Nephron (organoid): ENCODE measurements around the gene KIF26B.

Experiments
- H3K27ac Mint-ChIP-seq, 3 experiments: 2 replicates each; pipeline ENCODE4 v1.8.0; 2020; ENCODE audit warnings: mixed read lengths in 3 of 3, mild to moderate bottlenecking in 2 of 3, moderate library complexity in 1 of 3
- H3K27me3 Mint-ChIP-seq: 2 replicates; pipeline ENCODE4 v1.8.0; 2021; ENCODE audit warnings: low read depth, mild to moderate bottlenecking, moderate library complexity, mixed read lengths
- H3K36me3 Mint-ChIP-seq: 2 replicates; pipeline ENCODE4 v1.8.0; 2020; ENCODE audit warnings: low read depth, mixed read lengths
- H3K4me1 Mint-ChIP-seq: 2 replicates; pipeline ENCODE4 v1.8.0; 2020; ENCODE audit warnings: mixed read lengths
- H3K4me3 Mint-ChIP-seq, 3 experiments: 2 replicates each; pipeline ENCODE4 v1.8.0; 2020; ENCODE audit warnings: mild to moderate bottlenecking in 3 of 3, mixed read lengths in 3 of 3, moderate library complexity in 2 of 3
- H3K9me3 Mint-ChIP-seq: 2 replicates; pipeline ENCODE4 v1.8.0; 2020; ENCODE audit warnings: mixed read lengths
- CTCF ChIP-seq, 3 experiments: fragments of 200-600 bp; sonication (generic); IDR thresholded peaks; one replicate each; pipeline ENCODE4 v1.5.0; 2021; ENCODE audit warnings: antibody characterized with exemption in 3 of 3; ENCODE audit not compliant: unreplicated experiment in 3 of 3

KIF26B gene

GRCh38 chr1:245500546-245500945 is 345.8 kb downstream of the KIF26B start:
- peaks cover 9% of the 10 kb centered on the region for H3K36me3 Mint-ChIP-seq
- TF ChIP-seq CTCF (IDR thresholded peaks at IDR 0.05; ENCODE audit: unreplicated experiment in 3 of 3), result no peak
- H3K4me1 Mint-ChIP-seq, result no peaks in the 10 kb centered on the region
- no peak overlapping the region for H3K27ac Mint-ChIP-seq
- no peak overlapping the region for H3K4me3 Mint-ChIP-seq
- peaks cover 15% of the 10 kb centered on the region for H3K9me3 Mint-ChIP-seq
- peaks cover 3% of the 10 kb centered on the region for H3K27me3 Mint-ChIP-seq

- Mint-ChIP-seq H3K36me3 (no peaks in the 10 kb centered on the region), H3K27me3 (peaks cover 3% of the 10 kb centered on the region), H3K9me3 (peaks cover 6% of the 10 kb centered on the region), H3K4me3 (no peak overlapping the region), H3K4me1 (no peaks in the 10 kb centered on the region), H3K27ac (no peak overlapping the region)
- no peak for TF ChIP-seq CTCF (IDR thresholded peaks at IDR 0.05; ENCODE audit: unreplicated experiment in 3 of 3)
Observed at GRCh38 chr1:245501633-245502032, 346.8 kb downstream of the KIF26B start.

- H3K27ac Mint-ChIP-seq, result no peak overlapping the region
- no peaks in the 10 kb centered on the region for H3K9me3 Mint-ChIP-seq
- no peaks in the 10 kb centered on the region for H3K4me1 Mint-ChIP-seq
- H3K27me3 Mint-ChIP-seq, result no peaks in the 10 kb centered on the region
- no peak for TF ChIP-seq CTCF (IDR thresholded peaks at IDR 0.05; ENCODE audit: unreplicated experiment in 3 of 3)
- H3K4me3 Mint-ChIP-seq, result no peak overlapping the region
- peaks cover 4% of the 10 kb centered on the region for H3K36me3 Mint-ChIP-seq
Observed at GRCh38 chr1:245503548-245503947, 348.8 kb downstream of the KIF26B start.

GRCh38 chr1:245510144-245510543 is 355.4 kb downstream of the KIF26B start:
- H3K9me3 Mint-ChIP-seq, result no peaks in the 10 kb centered on the region
- H3K36me3 Mint-ChIP-seq, result peaks cover 4% of the 10 kb centered on the region
- no peak overlapping the region for H3K4me3 Mint-ChIP-seq
- TF ChIP-seq CTCF (IDR thresholded peaks at IDR 0.05; ENCODE audit: unreplicated experiment in 3 of 3), result no peak
- H3K27ac Mint-ChIP-seq, result no peak overlapping the region
- peaks cover 2% of the 10 kb centered on the region for H3K27me3 Mint-ChIP-seq
- peaks cover 43% of the 10 kb centered on the region for H3K4me1 Mint-ChIP-seq

GRCh38 chr1:245512181-245512888 is 357.6 kb downstream of the KIF26B start:
- Mint-ChIP-seq H3K9me3 (no peaks in the 10 kb centered on the region), H3K4me1 (peaks cover 48% of the 10 kb centered on the region)

More at GRCh38 chr1:245512181-245512888, 357.6 kb downstream of the KIF26B start:
- Mint-ChIP-seq H3K27ac (peak overlapping the region; percentile 24 to 74 (median 55)), H3K4me3 (peak overlapping the region in 2 of 3 experiments; percentile 28 to 54), H3K27me3 (peaks cover 4% of the 10 kb centered on the region), H3K36me3 (no peaks in the 10 kb centered on the region)
- TF ChIP-seq CTCF (IDR thresholded peaks at IDR 0.05; ENCODE audit: unreplicated experiment in 3 of 3), result no peak
